Ovary (tissue), 9 donors: ENCODE measurements around the gene CTIF. TPM values are rescaled to one million over a fixed set of nuclear protein-coding genes. Genes with fewer than 3 reads are reported as not detected.

Source experiments
- DNase-seq, 5 donors: peaks; one replicate each; pipeline ENCODE4 v3.0.0-alpha.2; 2019 to 2020
- H3K27ac ChIP-seq, 2 donors: fragments of 200-600 bp; one replicate each; pipeline versions ENCODE4 v1.5.1 to v1.8.0; 2019 to 2022
- H3K27me3 ChIP-seq: fragments of 200-600 bp; one replicate; pipeline ENCODE4 v1.8.0; 2022
- H3K36me3 ChIP-seq: fragments of 200-600 bp; sonication (generic); one replicate; pipeline ENCODE4 v1.5.1; 2019
- H3K4me1 ChIP-seq: one replicate; pipeline ENCODE4 v1.8.1; 2013; ENCODE audit warnings: mild to moderate bottlenecking, moderate library complexity; ENCODE audit not compliant: insufficient read depth
- H3K4me3 ChIP-seq: fragments of 200-600 bp; sonication (generic); one replicate; pipeline ENCODE4 v1.5.1; 2017
- H3K9me3 ChIP-seq, 2 donors: fragments of 200-600 bp in 1 of 2; sonication (generic) in 1 of 2; one replicate each; pipeline versions ENCODE4 v1.5.1 to v1.8.1; 2013 to 2019; ENCODE audit warnings: mild to moderate bottlenecking in 1 of 2, moderate library complexity in 1 of 2
- CTCF ChIP-seq, 3 donors: fragments of 450-650 bp in 2 of 3; fragments of 200-600 bp in 1 of 3; IDR thresholded peaks; one replicate each; pipeline versions ENCODE4 v1.5.1 to v1.8.0; 2016 to 2022; ENCODE audit warnings: antibody characterized with exemption in 3 of 3, mild to moderate bottlenecking in 1 of 3
- EP300 ChIP-seq: sonication (generic); formaldehyde crosslinking; IDR thresholded peaks from one replicate; pipeline ENCODE4 v1.6.1; 2017; ENCODE audit warnings: antibody characterized with exemption
- POLR2A ChIP-seq: fragments of 450-650 bp; IDR thresholded peaks from one replicate; pipeline ENCODE4 v1.6.1; 2017; ENCODE audit warnings: antibody characterized with exemption, mild to moderate bottlenecking, moderate library complexity
- WGBS, 3 donors: extraction: QIAGEN DNeasy Blood & Tissue Kit in 1 of 3; methylation state at CpG; one replicate each; pipeline versions ENCODE4 v1.1.5 to v1.1.7; 2013 to 2017; 5-methylcytosine and 5-hydroxymethylcytosine counted together
- intact Hi-C, 4 donors: fragments of 100-400 bp; cut with DNase I; formaldehyde crosslinking; loops; one replicate each; pipeline versions ENCODE4 v1.11.0 to v1.15.1; 2022 to 2023
- polyA plus RNA-seq, 2 donors: library from polyadenylated mRNA; stranded (reverse); fragments of 200-250 nt in 1 of 2; fragments of 350-450 nt in 1 of 2; fragmentation: Illumina TruSeq in 1 of 2; extraction: RNeasy Lipid Tissue Mini Kit (QIAGEN cat#74804) in 1 of 2; gene quantifications; one replicate each; pipeline ENCODE4 v1.2.3, GENCODE V29; 2013 to 2014
- total RNA-seq, 7 donors: library from RNA; depleted of rRNA in 2 of 7; stranded (reverse); fragments of >200 nt in 2 of 7; fragmentation: NEBNext Ultra II Directional in 3 of 7; extraction: Animal tissue kit (Norgen Biotek cat#: 25700) in 3 of 7; gene quantifications; one replicate each; pipeline versions ENCODE4 v1.1.0 to v1.2.4, GENCODE V29; 2016 to 2023
- donor health status: DM: no; HTN: no; CAD: no; lungs with moderate emphysema.
- donor health status: DM: no; HTN: no; CAD: no.
- donor health status: Bipolar disorder and iron deficiency.
- donor health status: DM: yes; HTN: yes; CAD: no.
- donor health status: DM: no; HTN: no; CAD: no.
- donor health status: DM: yes; HTN: yes; CAD: no.

CTIF gene
- total and polyA plus RNA-seq, 9 donors, result 18.5 to 94.1 (median 75.2) TPM

- H3K27ac ChIP-seq, result no peak overlapping the region
- no peaks in the 10 kb centered on the region for H3K9me3 ChIP-seq
- TF ChIP-seq POLR2A (no peak), EP300 (no peak), CTCF (IDR thresholded peaks at IDR 0.05) (no peak)
- WGBS, 3 donors, result 83 to 93% (median 89%) methylated on average over 2 of the region's 2 CpGs
- no peak overlapping the region for H3K4me3 ChIP-seq
- H3K4me1 ChIP-seq, result peaks cover 4% of the 10 kb centered on the region
- no peaks in the 10 kb centered on the region for H3K27me3 ChIP-seq
- H3K36me3 ChIP-seq, result no peaks in the 10 kb centered on the region
- no peak for DNase-seq
- intact Hi-C loops, result no loop called here
Measured at GRCh38 chr18:48655508-48655907, 116.7 kb downstream of the CTIF start.

GRCh38 chr18:48656176-48656575 is 117.3 kb downstream of the CTIF start:
- TF ChIP-seq POLR2A (no peak), EP300 (no peak), CTCF (IDR thresholded peaks at IDR 0.05) (no peak)
- intact Hi-C loops, result no loop called here
- Histone ChIP-seq H3K36me3 (no peaks in the 10 kb centered on the region), H3K9me3 (no peaks in the 10 kb centered on the region), H3K4me3 (no peak overlapping the region), H3K27ac (no peak overlapping the region), H3K27me3 (no peaks in the 10 kb centered on the region), H3K4me1 (peaks cover 10% of the 10 kb centered on the region)
- DNase-seq, result no peak
- 88 to 93% (median 89%) methylated on average over 2 of the region's 2 CpGs for WGBS, 3 donors

- Histone ChIP-seq H3K27ac (no peak overlapping the region), H3K4me3 (no peak overlapping the region), H3K9me3 (no peaks in the 10 kb centered on the region), H3K4me1 (peaks cover 10% of the 10 kb centered on the region), H3K27me3 (no peaks in the 10 kb centered on the region), H3K36me3 (no peaks in the 10 kb centered on the region)
- WGBS, 3 donors, result 85 to 88% (median 87%) methylated on average over 3 of the region's 3 CpGs
- intact Hi-C loops, result no loop called here
- TF ChIP-seq POLR2A (no peak), EP300 (no peak), CTCF (IDR thresholded peaks at IDR 0.05) (no peak)
- peak in 1 of 5 donors; percentile 5 for DNase-seq
Measured at GRCh38 chr18:48656582-48656981, 117.8 kb downstream of the CTIF start.

GRCh38 chr18:48657447-48658120 is 118.8 kb downstream of the CTIF start:
- Histone ChIP-seq H3K27me3 (no peaks in the 10 kb centered on the region), H3K4me3 (no peak overlapping the region), H3K4me1 (peaks cover 11% of the 10 kb centered on the region), H3K36me3 (no peaks in the 10 kb centered on the region), H3K27ac (no peak overlapping the region), H3K9me3 (no peaks in the 10 kb centered on the region)
- peak in 1 of 5 donors; percentile 5 for DNase-seq
- no peak for TF ChIP-seq EP300
- TF ChIP-seq CTCF (IDR thresholded peaks at IDR 0.05), result no peak
- TF ChIP-seq POLR2A, result no peak
- intact Hi-C loops, result no loop called here
- WGBS, 3 donors, result 52 to 57% (median 53%) methylated on average over 9 of the region's 9 CpGs
